A549 (cell line): ENCODE results near the gene SELENOI. TPM values are rescaled to one million over a fixed set of nuclear protein-coding genes. Genes with fewer than 3 reads are reported as not detected.

Experiments
- ATAC-seq, 2 experiments: fragments of 200-7000 bp in 1 of 2; fragments of >200 bp in 1 of 2; cut with Nextera tagmentation in 1 of 2; cut with Tn5 transposase in 1 of 2; 3 replicates each; pipeline versions ENCODE4 v1.8.0 to v1.9.1; 2018 to 2020; ENCODE audit warnings: mild to moderate bottlenecking in 1 of 2, moderate library complexity in 1 of 2
- CTCF ChIA-PET: fragments of 300-600 bp; sonication (Branson Sonifier 250); formaldehyde crosslinking; extraction: SDS; loops from one replicate; lab custom pipeline; 2021; ENCODE audit warnings: antibody characterized with exemption, inconsistent platforms; lab: Yijun Ruan, JAX
- POLR2A ChIA-PET: fragments of 350-600 bp; formaldehyde crosslinking; extraction: SDS; loops from one replicate; lab custom pipeline; 2021; ENCODE audit warnings: antibody characterized with exemption, inconsistent platforms; lab: Yijun Ruan, JAX
- DNase-seq, 2 experiments: peaks; one replicate each; pipeline versions ENCODE4 v3.0.0 to v3.0.0-alpha.2; 2011 to 2016; ENCODE audit warnings: low read depth in 1 of 2, low spot score in 1 of 2
- FAIRE-seq: peaks from 2 replicates; lab custom pipeline; 2011; peaks lifted over from hg19 to GRCh38; lab: Jason Lieb, UNC
- H3K27ac ChIP-seq, 2 experiments: fragments of >200 bp; sonication (Bioruptor Twin); formaldehyde crosslinking; 3 replicates each; pipeline ENCODE4 v1.5.1; 2016 to 2017
- H3K4me1 ChIP-seq: fragments of >200 bp; sonication (Bioruptor Twin); formaldehyde crosslinking; 3 replicates; pipeline ENCODE4 v1.6.1; 2016
- H3K4me2 ChIP-seq: fragments of >200 bp; sonication (Bioruptor Twin); formaldehyde crosslinking; 3 replicates; pipeline ENCODE4 v1.6.1; 2016
- H3K4me3 ChIP-seq: fragments of >200 bp; sonication (Bioruptor Twin); formaldehyde crosslinking; 3 replicates; pipeline ENCODE4 v1.5.1; 2016
- H3K9me3 ChIP-seq: fragments of >200 bp; sonication (Bioruptor Twin); formaldehyde crosslinking; 3 replicates; pipeline ENCODE4 v1.6.1; 2016
- CEBPB ChIP-seq, 2 experiments: fragments of >200 bp in 1 of 2; sonication (Bioruptor Twin) in 1 of 2; formaldehyde crosslinking in 1 of 2; IDR thresholded peaks; 2 replicates each; pipeline ENCODE4 v1.6.1; 2012 to 2016
- E2F6 ChIP-seq: IDR thresholded peaks from 2 replicates; pipeline ENCODE4 v1.6.1; 2012; ENCODE audit warnings: low read depth, borderline replicate concordance
- EP300 ChIP-seq, 2 experiments: fragments of >200 bp; sonication (Bioruptor Twin); formaldehyde crosslinking; IDR thresholded peaks; 2 replicates in 1 of 2; 3 replicates in 1 of 2; pipeline ENCODE4 v1.6.1; 2016 to 2017
- FOSL2 ChIP-seq, 2 experiments: fragments of 450-650 bp in 1 of 2; fragments of >200 bp in 1 of 2; sonication (Bioruptor Twin) in 1 of 2; formaldehyde crosslinking; IDR thresholded peaks; 2 replicates each; pipeline versions ENCODE4 v1.5.0 to v1.6.1; 2016 to 2020; ENCODE audit warnings: mild to moderate bottlenecking in 1 of 2, moderate library complexity in 1 of 2
- FOXS1 ChIP-seq: fragments of 250-450 bp; sonication (Bioruptor Pico); IDR thresholded peaks from 2 replicates; pipeline ENCODE4 v1.5.0; 2020; ENCODE audit warnings: mild to moderate bottlenecking, moderate library complexity
- HEYL ChIP-seq: fragments of 250-450 bp; sonication (Bioruptor Pico); IDR thresholded peaks from 2 replicates; pipeline ENCODE4 v1.8.0; 2021; ENCODE audit warnings: mild to moderate bottlenecking, moderate library complexity
- HOXB13 ChIP-seq: fragments of 250-450 bp; sonication (Bioruptor Pico); IDR thresholded peaks from 2 replicates; pipeline ENCODE4 v1.5.0; 2020; ENCODE audit warnings: low read depth, mild to moderate bottlenecking, moderate library complexity
- HOXB5 ChIP-seq: fragments of 250-450 bp; sonication (Bioruptor Pico); IDR thresholded peaks from 2 replicates; pipeline ENCODE4 v1.5.0; 2020; ENCODE audit warnings: mild to moderate bottlenecking, moderate library complexity
- JUN ChIP-seq, 2 experiments: fragments of >200 bp; sonication (Bioruptor Twin); formaldehyde crosslinking; IDR thresholded peaks; 2 replicates in 1 of 2; 3 replicates in 1 of 2; pipeline ENCODE4 v1.6.1; 2016 to 2017
- MAX ChIP-seq: IDR thresholded peaks from 2 replicates; pipeline ENCODE4 v1.6.1; 2012
- MAZ ChIP-seq: fragments of 150-350 bp; IDR thresholded peaks from 2 replicates; pipeline ENCODE4 v1.6.1; 2014; ENCODE audit warnings: antibody characterized with exemption, low read depth, low read length, borderline replicate concordance
- NPAS2 ChIP-seq: fragments of 250-450 bp; sonication (Bioruptor Pico); IDR thresholded peaks from 2 replicates; pipeline ENCODE4 v1.8.0; 2022; ENCODE audit warnings: mild to moderate bottlenecking, moderate library complexity, borderline replicate concordance
- PHF8 ChIP-seq: fragments of 200-600 bp; sonication (generic); IDR thresholded peaks from 2 replicates; pipeline ENCODE4 v1.6.1; 2016; ENCODE audit warnings: low read depth, mild to moderate bottlenecking, antibody characterized with exemption, moderate library complexity, borderline replicate concordance
- POLR2A ChIP-seq: IDR thresholded peaks from 2 replicates; pipeline ENCODE4 v1.6.1; 2012; ENCODE audit warnings: mild to moderate bottlenecking, low read length
- REST ChIP-seq: fragments of 200-600 bp; sonication (generic); IDR thresholded peaks from 2 replicates; pipeline ENCODE4 v1.6.1; 2016; ENCODE audit warnings: antibody characterized with exemption, mild to moderate bottlenecking, moderate library complexity
- SMC3 ChIP-seq: fragments of >200 bp; sonication (Bioruptor Twin); formaldehyde crosslinking; IDR thresholded peaks from 3 replicates; pipeline ENCODE4 v1.6.1; 2018; ENCODE audit warnings: inconsistent platforms
- ZC3H11A ChIP-seq: fragments of 450-650 bp; IDR thresholded peaks from 2 replicates; pipeline ENCODE4 v1.6.1; 2014; ENCODE audit warnings: antibody characterized with exemption, mild to moderate bottlenecking
- WGBS: methylation state at CpG from one replicate; pipeline ENCODE4 v1.1.6; 2017; ENCODE audit errors: missing lambda C conversion rate; 5-methylcytosine and 5-hydroxymethylcytosine counted together
- polyA plus RNA-seq, 4 experiments: library from polyadenylated mRNA; depleted of rRNA in 3 of 4; stranded (reverse); fragments of >200 nt; fragmentation: RNase III in 1 of 4; extraction: RNeasy Plus Mini Kit Qiagen cat#74134 plus additional on column Dnase treatment in 1 of 4; gene quantifications; 2 replicates in 3 of 4; 3 replicates in 1 of 4; pipeline ENCODE4 v1.2.3, GENCODE V29; 2011 to 2017
- TF ChIP-seq, protein P1 (sequence below): fragments of 250-450 bp; sonication (Bioruptor Pico); IDR thresholded peaks from 2 replicates; pipeline ENCODE4 v1.5.0; 2021; ENCODE audit warnings: mild to moderate bottlenecking, moderate library complexity, borderline replicate concordance
- TF ChIP-seq, protein P2 (sequence below): IDR thresholded peaks from 2 replicates; pipeline ENCODE4 v1.6.1; 2012
- TF ChIP-seq, protein P3 (sequence below): fragments of >200 bp; sonication (Bioruptor Twin); formaldehyde crosslinking; IDR thresholded peaks from 3 replicates; pipeline ENCODE4 v1.6.1; 2016

The SELENOI gene
- polyA plus RNA-seq, 2 of the 4 experiments (the other 2 are of a cell fraction), result 18.2 to 38.7 TPM

- TF ChIP-seq HEYL (no peak), MAZ (no peak), E2F6 (no peak), HOXB13 (CRISPR knock-in tag) (no peak), EP300 (IDR thresholded peaks at IDR 0.05) (no peak), FOSL2 (IDR thresholded peaks at IDR 0.05) (no peak), FOSL2 (CRISPR knock-in tag; IDR thresholded peaks at IDR 0.05) (no peak), NPAS2 (no peak), FOXS1 (CRISPR knock-in tag) (no peak), MAX (no peak), POLR2A (no peak), ZC3H11A (no peak), JUN (IDR thresholded peaks at IDR 0.05) (no peak), PHF8 (no peak), CEBPB (IDR thresholded peaks at IDR 0.05) (no peak), REST (no peak), SMC3 (no peak), HOXB5 (CRISPR knock-in tag) (no peak)
- TF ChIP-seq, protein P1, sequence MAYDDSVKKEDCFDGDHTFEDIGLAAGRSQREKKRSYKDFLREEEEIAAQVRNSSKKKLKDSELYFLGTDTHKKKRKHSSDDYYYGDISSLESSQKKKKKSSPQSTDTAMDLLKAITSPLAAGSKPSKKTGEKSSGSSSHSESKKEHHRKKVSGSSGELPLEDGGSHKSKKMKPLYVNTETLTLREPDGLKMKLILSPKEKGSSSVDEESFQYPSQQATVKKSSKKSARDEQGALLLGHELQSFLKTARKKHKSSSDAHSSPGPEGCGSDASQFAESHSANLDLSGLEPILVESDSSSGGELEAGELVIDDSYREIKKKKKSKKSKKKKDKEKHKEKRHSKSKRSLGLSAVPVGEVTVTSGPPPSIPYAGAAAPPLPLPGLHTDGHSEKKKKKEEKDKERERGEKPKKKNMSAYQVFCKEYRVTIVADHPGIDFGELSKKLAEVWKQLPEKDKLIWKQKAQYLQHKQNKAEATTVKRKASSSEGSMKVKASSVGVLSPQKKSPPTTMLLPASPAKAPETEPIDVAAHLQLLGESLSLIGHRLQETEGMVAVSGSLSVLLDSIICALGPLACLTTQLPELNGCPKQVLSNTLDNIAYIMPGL (CRISPR knock-in tag), result no peak
- TF ChIP-seq, protein P2, sequence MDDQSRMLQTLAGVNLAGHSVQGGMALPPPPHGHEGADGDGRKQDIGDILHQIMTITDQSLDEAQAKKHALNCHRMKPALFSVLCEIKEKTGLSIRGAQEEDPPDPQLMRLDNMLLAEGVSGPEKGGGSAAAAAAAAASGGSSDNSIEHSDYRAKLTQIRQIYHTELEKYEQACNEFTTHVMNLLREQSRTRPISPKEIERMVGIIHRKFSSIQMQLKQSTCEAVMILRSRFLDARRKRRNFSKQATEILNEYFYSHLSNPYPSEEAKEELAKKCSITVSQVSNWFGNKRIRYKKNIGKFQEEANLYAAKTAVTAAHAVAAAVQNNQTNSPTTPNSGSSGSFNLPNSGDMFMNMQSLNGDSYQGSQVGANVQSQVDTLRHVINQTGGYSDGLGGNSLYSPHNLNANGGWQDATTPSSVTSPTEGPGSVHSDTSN, result no peak
- TF ChIP-seq, protein P3, sequence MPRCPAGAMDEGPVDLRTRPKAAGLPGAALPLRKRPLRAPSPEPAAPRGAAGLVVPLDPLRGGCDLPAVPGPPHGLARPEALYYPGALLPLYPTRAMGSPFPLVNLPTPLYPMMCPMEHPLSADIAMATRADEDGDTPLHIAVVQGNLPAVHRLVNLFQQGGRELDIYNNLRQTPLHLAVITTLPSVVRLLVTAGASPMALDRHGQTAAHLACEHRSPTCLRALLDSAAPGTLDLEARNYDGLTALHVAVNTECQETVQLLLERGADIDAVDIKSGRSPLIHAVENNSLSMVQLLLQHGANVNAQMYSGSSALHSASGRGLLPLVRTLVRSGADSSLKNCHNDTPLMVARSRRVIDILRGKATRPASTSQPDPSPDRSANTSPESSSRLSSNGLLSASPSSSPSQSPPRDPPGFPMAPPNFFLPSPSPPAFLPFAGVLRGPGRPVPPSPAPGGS, result no peak
- FAIRE-seq, result no peak
- no peak for ATAC-seq
- 75% methylated on average over 6 of the region's 6 CpGs for WGBS
- no peak overlapping the region for H3K4me3 ChIP-seq
- no peak overlapping the region for H3K27ac ChIP-seq
- CTCF ChIA-PET, result interaction anchor here (0.7 to 1.2 kb wide), 3 partner anchors 8 to 453 kb away, joined by 3 to 4 read pairs (median 3); no protein-coding TSS in a partner anchor
- DNase-seq, result no peak
- POLR2A ChIA-PET, result no interaction called here
- H3K4me2 ChIP-seq, result no peak overlapping the region
- H3K4me1 ChIP-seq, result no peaks in the 10 kb centered on the region
- H3K9me3 ChIP-seq, result no peaks in the 10 kb centered on the region
Observed at GRCh38 chr2:26305540-26305939, 40.4 kb upstream of the SELENOI start.
